Left ventricle myocardium inferior (tissue), 1 donor: ENCODE measurements around the gene TTLL1. TPM values are rescaled to one million over a fixed set of nuclear protein-coding genes. Genes with fewer than 3 reads are reported as not detected.
A peak's percentile ranks its signal among the peaks of the same experiment; 100 is the strongest.
"Not testable (repeated sequence)": the region's sequence is repeated elsewhere in the genome, so short reads cannot be mapped to it uniquely, and the experiment has no call there.

ENCODE experiments used
- DNase-seq: peaks from one replicate; pipeline ENCODE4 v3.0.0-alpha.2; 2020
- H3K27ac ChIP-seq: fragments of 200-600 bp; replicated peaks from 2 replicates; pipeline ENCODE4 v1.8.0; 2021
- H3K27me3 ChIP-seq: fragments of 200-600 bp; 2 replicates; pipeline ENCODE4 v1.8.0; 2021; ENCODE audit warnings: low read depth
- H3K36me3 ChIP-seq: fragments of 200-600 bp; 2 replicates; pipeline ENCODE4 v1.8.0; 2021
- H3K4me1 ChIP-seq: fragments of 200-600 bp; 2 replicates; pipeline ENCODE4 v1.8.0; 2021
- H3K4me3 ChIP-seq: fragments of 200-600 bp; 2 replicates; pipeline ENCODE4 v1.8.0; 2021; ENCODE audit warnings: mild to moderate bottlenecking, moderate library complexity
- H3K9me3 ChIP-seq: fragments of 200-600 bp; replicated peaks from 2 replicates; pipeline ENCODE4 v1.8.0; 2021
- CTCF ChIP-seq: fragments of 200-600 bp; IDR thresholded peaks from 2 replicates; pipeline ENCODE4 v1.8.0; 2021; ENCODE audit warnings: antibody characterized with exemption, mild to moderate bottlenecking, borderline replicate concordance
- intact Hi-C: fragments of 100-400 bp; cut with micrococcal nuclease; formaldehyde crosslinking; loops from one replicate; pipeline ENCODE4 v1.11.0; 2022
- total RNA-seq: library from RNA; stranded (reverse); fragmentation: NEBNext Ultra II Directional; extraction: Animal tissue kit (Norgen Biotek cat#: 25700); gene quantifications from one replicate; pipeline ENCODE4 v1.2.1, GENCODE V29; 2021
- donor health status: DM: no; HTN: yes; CAD: no; lungs with severe emphysema.

TTLL1 gene
- total RNA-seq, 1 donor from 2014 or later: 8.5 TPM

DNA sequence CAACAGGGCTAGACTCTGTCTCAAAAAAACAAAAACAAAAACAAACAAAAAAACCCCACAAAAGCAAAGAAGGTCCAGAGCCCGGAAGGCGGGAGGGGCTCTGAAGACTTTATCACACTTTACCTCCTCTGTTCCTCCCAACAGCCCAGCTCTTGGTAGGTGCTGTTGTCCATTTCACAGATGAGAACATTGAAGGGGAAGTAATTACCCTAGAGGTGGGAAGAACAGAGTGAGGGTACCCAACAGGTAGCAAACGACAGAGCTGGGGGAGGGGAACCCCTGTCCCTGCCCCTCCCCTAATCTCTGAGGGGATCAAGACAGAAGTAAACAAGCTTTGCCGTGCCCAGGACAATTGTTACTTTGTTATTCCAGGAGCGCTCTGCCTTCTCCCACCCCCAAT lies 20.3 kb upstream of the TTLL1 start:
- Histone ChIP-seq H3K4me3 (no peak overlapping the region), H3K4me1 (peaks cover 19% of the 10 kb centered on the region), H3K36me3 (no peaks in the 10 kb centered on the region), H3K27ac (no peak overlapping the region), H3K9me3 (no peaks in the 10 kb centered on the region), H3K27me3 (peaks cover 50% of the 10 kb centered on the region)
- intact Hi-C loops: no loop called here
- DNase-seq: no peak
- TF ChIP-seq CTCF: no peak

DNA sequence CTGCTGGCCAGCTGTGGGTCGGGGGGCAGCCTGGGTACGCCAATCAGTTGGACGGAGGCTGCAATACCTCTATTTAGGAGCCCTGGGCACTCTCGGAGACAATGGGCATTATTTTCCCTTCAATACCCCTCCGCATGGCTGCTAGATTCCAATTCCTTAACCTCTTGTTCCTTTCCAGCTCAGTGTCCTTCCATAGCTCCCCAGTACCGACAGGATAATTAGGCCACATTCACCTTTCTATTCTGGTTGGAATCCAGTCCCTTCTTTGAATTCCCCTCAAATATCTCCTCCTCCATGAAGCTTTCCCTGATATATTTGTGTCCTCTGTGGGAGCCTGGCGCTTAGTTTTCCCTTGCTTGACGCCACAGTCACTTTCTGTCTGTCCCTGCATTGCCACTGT lies 17.1 kb upstream of the TTLL1 start:
- Histone ChIP-seq H3K4me1 (peaks cover 35% of the 10 kb centered on the region), H3K36me3 (no peaks in the 10 kb centered on the region), H3K27ac (no peak overlapping the region), H3K4me3 (no peak overlapping the region), H3K27me3 (peaks cover 19% of the 10 kb centered on the region), H3K9me3 (no peaks in the 10 kb centered on the region)
- TF ChIP-seq CTCF: no peak
- DNase-seq: no peak
- intact Hi-C loops: no loop called here

- H3K4me3 ChIP-seq, intact Hi-C loops, H3K9me3 ChIP-seq, H3K27me3 ChIP-seq, DNase-seq, H3K36me3 ChIP-seq, H3K27ac ChIP-seq: not testable (repeated sequence)
- H3K4me1 ChIP-seq: peaks cover 34% of the 10 kb centered on the region
Observed at GRCh38 chr22:43104950-43105349, 15.8 kb upstream of the TTLL1 start.

DNA sequence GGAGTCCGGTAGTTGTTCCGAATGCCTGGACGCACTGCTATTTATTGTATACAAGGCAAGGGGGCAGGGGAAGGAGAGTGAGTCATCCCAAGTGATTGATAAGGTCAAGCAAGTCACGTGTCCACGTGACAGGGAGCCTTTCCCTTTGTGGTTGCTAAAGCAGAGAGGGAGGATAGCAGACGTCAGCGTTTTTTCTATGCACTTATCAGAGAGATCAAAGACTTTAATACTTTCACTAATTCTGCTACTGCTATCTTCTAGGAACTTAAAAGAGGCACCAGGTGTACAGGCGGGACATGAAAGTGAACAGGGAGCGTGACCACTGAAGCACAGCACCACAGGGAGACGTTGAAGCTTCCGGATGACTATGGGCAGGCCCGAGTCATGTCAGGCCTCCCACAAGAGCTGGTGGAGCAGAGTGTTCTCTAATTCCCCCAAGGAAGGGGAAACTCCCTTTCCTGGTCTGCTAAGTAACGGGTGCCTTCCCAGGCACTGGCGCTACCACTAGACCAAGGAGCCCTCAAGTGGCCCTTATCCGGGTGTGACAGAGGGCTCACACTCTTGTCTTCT lies 14.9 kb upstream of the TTLL1 start:
- not testable (repeated sequence) for H3K27me3 ChIP-seq, DNase-seq

GRCh38 chr22:43101306-43101705 lies 12.1 kb upstream of the TTLL1 start:
- intact Hi-C loops: no loop called here
- H3K27ac ChIP-seq: peak overlapping the region; percentile 76
- H3K4me1 ChIP-seq: peaks cover 49% of the 10 kb centered on the region
- H3K4me3 ChIP-seq: no peak overlapping the region
- peak; percentile 30 for DNase-seq
- no peaks in the 10 kb centered on the region for H3K36me3 ChIP-seq
- TF ChIP-seq CTCF: no peak
- H3K9me3 ChIP-seq: peaks cover 10% of the 10 kb centered on the region
- no peaks in the 10 kb centered on the region for H3K27me3 ChIP-seq

More for the DNA sequence above, 14.9 kb upstream of the TTLL1 start:
- H3K27ac ChIP-seq, H3K9me3 ChIP-seq, intact Hi-C loops, H3K36me3 ChIP-seq, H3K4me3 ChIP-seq: not testable (repeated sequence)
- H3K4me1 ChIP-seq: peaks cover 39% of the 10 kb centered on the region

GRCh38 chr22:43100225-43100624 lies 11.0 kb upstream of the TTLL1 start:
- Histone ChIP-seq H3K27me3 (no peaks in the 10 kb centered on the region), H3K4me3 (no peak overlapping the region), H3K27ac (peak overlapping the region; percentile 76), H3K36me3 (no peaks in the 10 kb centered on the region), H3K4me1 (peaks cover 53% of the 10 kb centered on the region), H3K9me3 (peaks cover 12% of the 10 kb centered on the region)
- no peak for TF ChIP-seq CTCF
- intact Hi-C loops: no loop called here
- DNase-seq: no peak
